GM18870 (cell line): ENCODE data around the gene ZNF446.
"Not testable (repeated sequence)": the region's sequence is repeated elsewhere in the genome, so short reads cannot be mapped to it uniquely, and the experiment has no call there.

Experiments used
- ATAC-seq: cut with Tn5 transposase; IDR thresholded peaks from one replicate; pipeline ENCODE4 v1.9.1; 2021; ENCODE audit warnings: moderate library complexity; ENCODE audit not compliant: unreplicated experiment

The ZNF446 gene

DNA sequence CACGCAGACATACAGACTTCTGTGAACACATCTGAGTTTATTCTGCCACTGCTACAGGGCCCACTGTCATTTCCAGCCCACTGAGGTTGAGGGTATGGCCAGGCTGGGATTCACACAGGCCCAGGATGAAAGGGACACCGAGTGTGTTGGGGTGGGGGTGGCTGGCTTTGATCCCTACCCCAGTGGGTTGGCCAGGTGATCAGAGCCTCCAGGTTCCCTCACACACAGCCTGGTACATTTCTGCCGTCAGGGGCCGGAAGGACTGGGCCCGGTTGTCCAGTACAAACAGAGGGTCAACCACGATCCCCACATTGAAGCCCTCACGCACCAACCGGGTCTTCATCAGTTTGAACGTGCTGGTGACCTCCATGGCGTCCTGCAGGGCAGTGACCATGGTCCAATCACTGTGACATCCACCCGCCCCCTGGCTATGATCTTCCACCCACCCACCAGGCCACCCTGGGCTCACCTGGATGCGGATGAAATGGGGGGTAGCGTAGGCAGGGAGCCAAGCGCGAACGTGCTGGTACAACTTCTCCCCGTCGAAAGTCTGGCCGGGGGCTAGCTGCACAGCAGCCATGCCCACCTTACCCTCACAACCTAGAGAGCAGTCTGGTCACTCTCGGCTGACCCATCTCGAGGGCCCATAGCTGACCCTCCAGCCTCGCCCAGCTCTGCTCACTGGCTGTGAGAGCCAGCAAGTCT is 22.3 kb downstream of the ZNF446 start:
- ATAC-seq, result no peak

DNA sequence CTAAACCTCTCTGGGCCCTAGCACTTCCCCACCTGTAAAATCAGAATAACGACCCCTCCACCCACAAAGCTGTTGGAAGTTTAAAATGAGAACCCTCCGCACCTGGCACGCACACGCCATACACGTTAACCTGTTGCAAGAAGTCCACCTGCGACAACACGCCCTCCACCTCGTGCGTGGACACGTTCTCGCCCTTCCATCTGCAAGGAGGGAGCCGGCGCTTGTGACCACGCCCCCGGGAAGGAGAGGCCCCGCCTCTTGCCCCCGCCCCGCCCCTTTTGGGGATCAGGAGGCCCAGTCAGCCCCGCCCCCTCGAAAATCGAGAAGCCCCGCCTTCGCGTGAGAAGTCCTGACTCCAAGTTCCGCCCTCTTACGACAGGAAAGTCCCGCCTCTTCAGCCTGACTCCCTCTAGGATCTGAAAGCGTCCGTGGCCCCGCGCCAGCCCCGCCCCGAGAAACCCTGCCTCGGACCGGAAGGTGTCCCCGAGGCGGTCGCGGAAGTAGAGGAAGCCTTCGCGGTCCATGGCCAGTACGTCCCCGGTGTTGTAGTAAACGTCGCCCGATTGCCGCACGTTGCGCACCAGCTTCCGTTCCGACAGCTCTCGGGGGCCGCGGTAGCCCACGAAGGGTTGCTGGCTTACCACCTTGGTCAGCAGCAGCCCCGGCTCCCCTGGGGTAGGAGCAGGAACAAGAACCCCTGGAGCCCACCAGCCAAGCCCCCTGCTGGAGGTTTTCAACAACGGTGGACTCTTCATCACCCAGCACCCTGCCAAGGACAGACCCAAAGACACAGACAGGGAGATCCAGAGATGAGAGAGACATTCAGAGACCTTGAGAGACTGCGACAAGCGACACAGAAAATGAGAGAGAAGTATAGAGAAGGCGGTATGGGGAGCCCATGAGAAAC is 23.1 kb downstream of the ZNF446 start:
- peak; percentile 85 for ATAC-seq

DNA sequence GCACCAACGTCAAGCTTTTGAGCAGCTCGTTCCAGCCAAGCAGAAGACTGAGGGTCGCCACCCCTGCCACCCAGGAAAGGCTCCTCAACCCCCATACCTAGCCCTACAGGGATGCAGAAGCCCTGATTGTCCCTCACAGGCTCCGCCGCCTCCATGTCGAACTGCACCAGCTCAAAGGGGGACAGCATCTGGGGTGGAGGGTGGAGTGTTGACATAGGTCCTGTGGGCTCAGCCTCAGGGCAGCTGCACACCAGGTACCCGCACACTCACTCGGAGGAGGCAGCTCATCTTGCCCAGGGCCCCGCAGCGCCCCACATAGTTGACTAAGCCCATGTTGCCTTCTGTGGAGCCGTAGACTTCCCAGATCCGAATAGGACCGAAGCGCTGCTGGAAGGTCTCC is 24.1 kb downstream of the ZNF446 start:
- ATAC-seq, result no peak

- not testable (repeated sequence) for ATAC-seq
Measured at GRCh38 chr19:58507602-58508223, 31.6 kb downstream of the ZNF446 start.

GRCh38 chr19:58509731-58510083 is 33.6 kb downstream of the ZNF446 start:
- ATAC-seq, result no peak

GRCh38 chr19:58510084-58510862 is 34.1 kb downstream of the ZNF446 start:
- no peak for ATAC-seq

- ATAC-seq, result no peak
Measured at GRCh38 chr19:58511353-58512208, 35.4 kb downstream of the ZNF446 start, which contains the start of gene SLC27A5. Gene SLC27A5, minus strand, starts transcription at chr19:58511992. Its CDS starts 37 bp downstream, at chr19:58511955.

DNA sequence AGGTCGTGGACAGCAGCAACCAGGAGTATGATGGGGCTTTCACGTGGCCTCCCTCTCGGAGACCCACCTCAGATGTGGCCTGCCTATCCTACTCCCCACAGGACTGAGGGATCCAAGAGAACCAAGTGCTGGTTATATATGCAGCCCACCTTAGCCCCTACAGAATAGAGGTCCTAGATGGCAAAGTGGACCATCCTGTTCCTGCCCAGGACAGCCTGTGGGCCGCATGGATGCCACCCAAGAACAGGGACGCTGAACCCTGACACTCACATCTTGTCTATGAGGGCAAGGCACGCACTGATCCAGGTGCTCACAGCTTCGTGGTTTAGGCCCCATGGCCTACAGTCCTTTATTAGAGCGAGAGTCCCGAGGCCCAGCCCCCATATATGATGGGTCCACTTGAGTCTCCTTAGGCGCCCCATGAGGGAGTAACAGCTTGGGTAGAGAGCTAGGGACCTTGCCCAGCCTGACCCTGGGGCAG is 37.1 kb downstream of the ZNF446 start:
- ATAC-seq, result no peak

DNA sequence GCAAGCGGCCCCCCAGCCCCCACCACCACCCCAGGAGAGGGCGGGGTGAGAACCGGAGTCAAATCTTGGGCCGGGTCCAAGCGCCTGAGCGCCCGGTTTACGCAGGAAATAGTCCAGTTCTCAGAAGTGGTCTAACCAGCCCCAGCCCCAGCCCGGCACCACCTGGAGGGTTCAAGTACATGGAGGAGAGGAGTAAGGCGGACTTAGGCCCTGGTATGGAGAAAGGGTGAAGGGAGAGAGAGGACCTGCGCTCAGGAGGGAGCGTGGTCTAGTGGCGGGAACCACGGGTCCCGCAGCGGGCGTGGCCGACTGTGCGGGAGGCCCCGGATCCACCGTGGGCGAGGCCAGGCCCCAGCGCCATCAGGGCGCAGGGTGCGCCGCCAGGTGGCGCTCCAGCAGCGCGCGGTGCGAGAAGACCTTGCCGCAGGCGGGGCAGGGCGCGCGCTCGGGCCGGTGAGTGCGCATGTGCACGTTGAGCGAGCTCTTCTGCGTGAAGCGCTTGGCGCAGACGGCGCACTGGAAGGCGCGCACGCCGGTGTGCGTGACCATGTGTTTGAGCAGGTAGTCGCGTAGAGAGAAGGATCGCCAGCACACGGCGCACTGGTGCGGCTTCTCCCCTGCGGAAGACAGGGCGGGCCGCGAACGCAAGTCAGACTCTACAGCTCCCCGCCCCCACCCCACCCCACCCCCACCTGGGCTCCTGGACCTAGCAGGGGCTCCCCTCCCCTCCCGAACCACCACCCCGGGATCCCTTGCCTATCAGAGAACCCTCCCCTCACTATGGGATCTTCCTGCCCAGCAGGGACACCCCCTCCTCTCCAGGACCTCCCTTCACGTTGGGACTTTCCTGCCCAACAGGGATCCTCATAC is 37.8 kb downstream of the ZNF446 start:
- ATAC-seq, result peak; percentile 57

DNA sequence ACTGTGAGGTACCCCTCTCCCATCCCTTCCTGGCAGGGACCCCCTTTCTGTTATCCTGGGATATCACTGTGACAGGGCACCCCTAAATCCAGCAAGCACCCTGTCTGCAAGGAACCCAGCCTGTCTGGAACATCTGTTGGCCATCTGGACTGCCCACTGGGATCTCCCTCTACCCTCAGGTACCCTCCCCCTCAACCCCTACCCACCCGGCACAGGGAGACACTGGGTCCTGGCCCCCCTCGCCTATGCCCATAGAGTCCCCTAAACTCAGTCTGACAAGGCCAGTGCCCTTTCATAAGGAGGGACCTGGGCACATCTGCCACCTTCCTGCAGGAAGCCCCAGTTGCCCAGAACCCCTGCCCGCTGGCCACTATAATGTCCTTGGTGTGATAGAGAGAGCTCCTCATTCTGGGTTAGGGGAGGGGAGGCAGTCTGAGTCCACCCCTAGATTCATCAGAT is 38.4 kb downstream of the ZNF446 start:
- no peak for ATAC-seq

DNA sequence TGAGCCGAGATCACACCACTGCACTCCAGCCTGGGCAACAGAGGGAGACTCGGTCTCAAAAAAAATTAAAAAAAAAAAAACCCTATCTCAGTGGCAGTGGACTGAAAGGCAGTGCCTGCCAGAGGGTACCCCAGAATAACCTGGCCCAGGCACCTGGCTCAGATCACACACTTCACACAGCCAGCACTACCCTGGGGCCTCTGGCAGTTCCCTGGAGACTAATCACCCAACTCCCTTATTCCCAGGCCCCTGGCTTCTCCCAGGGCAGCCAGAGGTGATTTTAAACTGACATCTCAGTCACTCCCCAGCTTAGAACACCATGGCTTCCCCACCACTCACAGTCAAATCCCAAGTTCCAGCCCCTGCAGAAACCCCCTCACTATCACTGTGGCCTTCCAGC is 39.1 kb downstream of the ZNF446 start:
- ATAC-seq, result no peak

DNA sequence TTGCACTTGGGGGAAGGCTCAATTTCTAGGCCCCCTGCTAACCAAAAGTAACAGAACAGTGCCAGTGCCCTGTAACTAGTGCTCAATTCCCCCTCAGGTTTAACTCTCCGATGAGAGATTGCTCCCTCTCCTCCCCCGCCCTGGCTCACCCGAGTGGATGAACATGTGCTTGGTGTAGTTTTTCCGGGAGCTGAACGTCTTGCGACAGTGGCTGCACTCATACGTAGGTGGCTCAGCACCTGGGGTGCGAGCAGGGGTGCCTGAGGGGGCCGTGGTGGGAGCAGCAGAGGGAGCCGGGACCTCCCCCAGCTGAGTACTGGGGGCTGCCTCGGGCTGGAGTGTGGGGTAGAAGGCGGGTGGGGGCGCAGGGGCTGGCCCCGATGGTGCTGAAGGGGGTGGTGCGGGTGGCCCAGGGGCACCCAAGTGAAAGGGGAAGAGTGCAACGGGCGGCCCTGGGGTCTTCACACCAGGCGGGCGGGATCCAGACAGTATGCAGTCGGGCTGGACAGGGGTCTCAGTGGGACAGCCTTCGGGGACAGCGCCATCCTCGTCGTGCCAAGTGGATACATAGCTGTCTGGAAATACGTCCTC is 40.2 kb downstream of the ZNF446 start:
- no peak for ATAC-seq

- ATAC-seq, result no peak
Measured at GRCh38 chr19:58516964-58517833, 41.0 kb downstream of the ZNF446 start.

- no peak for ATAC-seq
Measured at GRCh38 chr19:58518256-58519086, 42.3 kb downstream of the ZNF446 start.

DNA sequence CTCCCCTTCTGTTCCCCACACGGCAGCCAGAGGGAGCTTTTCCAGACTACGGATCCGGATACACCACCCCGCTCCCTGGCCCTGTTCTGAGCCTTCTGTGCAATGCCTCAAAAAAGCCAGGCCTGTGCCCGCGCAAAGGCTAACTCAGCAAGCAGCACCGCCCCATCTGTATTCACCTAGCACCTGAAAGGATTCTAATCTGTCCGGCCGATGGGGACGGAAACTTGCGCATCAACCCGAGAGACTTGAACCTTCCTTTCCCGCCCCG is 42.9 kb downstream of the ZNF446 start:
- peak; percentile 0 for ATAC-seq

DNA sequence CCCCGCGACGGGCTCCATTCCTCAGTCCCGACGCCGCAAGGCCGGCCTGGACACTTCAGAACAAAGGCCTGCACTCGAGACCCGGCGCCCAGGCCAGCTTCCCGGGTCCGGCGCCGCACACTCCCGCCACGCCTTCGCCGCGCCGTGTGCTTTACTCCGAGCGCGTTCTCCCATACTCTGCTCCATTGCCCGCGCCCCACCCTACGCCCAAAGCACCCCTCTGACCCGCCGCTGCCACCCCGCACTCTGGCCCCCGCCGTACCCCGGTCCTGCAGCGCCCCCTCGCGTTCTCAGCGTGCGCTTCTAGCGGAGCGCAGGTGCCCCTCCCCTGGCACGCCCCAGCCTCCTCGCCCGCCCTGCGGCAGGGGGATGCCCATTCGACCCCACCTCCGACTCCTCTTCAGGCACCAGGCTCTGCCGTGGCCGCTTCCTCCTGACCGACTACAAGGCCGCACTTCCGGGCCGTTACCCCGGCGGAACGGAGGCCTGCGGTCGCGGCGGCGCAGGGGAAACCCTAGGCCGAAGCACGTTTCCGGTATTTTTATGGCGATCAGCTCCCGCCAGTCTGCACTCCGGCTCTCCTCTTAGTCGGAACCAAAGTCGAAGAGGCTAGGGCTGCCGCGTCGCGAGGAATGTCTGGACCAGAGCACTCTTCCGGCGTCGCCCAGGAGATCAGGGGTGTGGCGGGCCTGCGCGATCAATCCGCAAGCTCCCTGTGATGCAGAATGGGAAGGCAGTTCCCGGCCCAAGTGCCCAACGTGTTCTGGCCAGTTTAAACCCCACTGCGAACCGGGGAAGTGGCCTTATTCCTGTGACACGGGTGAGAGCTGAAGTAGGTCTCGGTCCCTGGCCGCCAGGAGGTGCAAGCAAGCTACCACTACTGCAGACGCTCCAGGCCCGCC is 43.5 kb downstream of the ZNF446 start, which contains the start of gene ZBTB45:
Gene ZBTB45, minus strand, starts transcription at position 456 of the 902 bp plus-strand sequence. CDS start 2,137 bp downstream, outside the sequence.
- peak; percentile 86 for ATAC-seq
